ENCODE measurements around the gene TSPAN19.

Gene TSPAN19

GRCh38 chr12:84998341-84998740 lies 37.7 kb downstream of the TSPAN19 start:
- DNase-seq, result no peak

- DNase-seq, result no peak
Measured at GRCh38 chr12:84996759-84997158, 39.3 kb downstream of the TSPAN19 start.

GRCh38 chr12:84995641-84996040 lies 40.4 kb downstream of the TSPAN19 start:
- DNase-seq, result no peak

- no peak for DNase-seq
Measured at GRCh38 chr12:84994426-84994825, 41.7 kb downstream of the TSPAN19 start.

- DNase-seq, result no peak
Measured at GRCh38 chr12:84986586-84986985, 49.5 kb downstream of the TSPAN19 start.

- DNase-seq, result no peak
Measured at GRCh38 chr12:84986117-84986516, 50.0 kb downstream of the TSPAN19 start.

GRCh38 chr12:84983289-84983688 lies 52.8 kb downstream of the TSPAN19 start:
- DNase-seq, result no peak

- DNase-seq, result no peak
Measured at GRCh38 chr12:84982888-84983287, 53.2 kb downstream of the TSPAN19 start.

GRCh38 chr12:84978921-84979320 lies 57.2 kb downstream of the TSPAN19 start:
- DNase-seq, result no peak

GRCh38 chr12:84976133-84976532 lies 59.9 kb downstream of the TSPAN19 start:
- DNase-seq, result no peak

GRCh38 chr12:84974155-84974815 lies 61.8 kb downstream of the TSPAN19 start:
- no peak for DNase-seq

GRCh38 chr12:84973026-84973425 lies 63.1 kb downstream of the TSPAN19 start:
- no peak for DNase-seq

- no peak for DNase-seq
Measured at GRCh38 chr12:84969226-84969625, 66.9 kb downstream of the TSPAN19 start.

All from activated CD4-positive, alpha-beta T cell treated with anti-CD3 and anti-CD28 coated beads, Interleukin-2, Interleukin-6, amounts not matched to agents 100 ng/mL and 50 ng/mL, durations not matched to agents 16 hours and 8 hours (primary cell).